Measurements from ENCODE around the gene ABT1.

Gene ABT1

DNA sequence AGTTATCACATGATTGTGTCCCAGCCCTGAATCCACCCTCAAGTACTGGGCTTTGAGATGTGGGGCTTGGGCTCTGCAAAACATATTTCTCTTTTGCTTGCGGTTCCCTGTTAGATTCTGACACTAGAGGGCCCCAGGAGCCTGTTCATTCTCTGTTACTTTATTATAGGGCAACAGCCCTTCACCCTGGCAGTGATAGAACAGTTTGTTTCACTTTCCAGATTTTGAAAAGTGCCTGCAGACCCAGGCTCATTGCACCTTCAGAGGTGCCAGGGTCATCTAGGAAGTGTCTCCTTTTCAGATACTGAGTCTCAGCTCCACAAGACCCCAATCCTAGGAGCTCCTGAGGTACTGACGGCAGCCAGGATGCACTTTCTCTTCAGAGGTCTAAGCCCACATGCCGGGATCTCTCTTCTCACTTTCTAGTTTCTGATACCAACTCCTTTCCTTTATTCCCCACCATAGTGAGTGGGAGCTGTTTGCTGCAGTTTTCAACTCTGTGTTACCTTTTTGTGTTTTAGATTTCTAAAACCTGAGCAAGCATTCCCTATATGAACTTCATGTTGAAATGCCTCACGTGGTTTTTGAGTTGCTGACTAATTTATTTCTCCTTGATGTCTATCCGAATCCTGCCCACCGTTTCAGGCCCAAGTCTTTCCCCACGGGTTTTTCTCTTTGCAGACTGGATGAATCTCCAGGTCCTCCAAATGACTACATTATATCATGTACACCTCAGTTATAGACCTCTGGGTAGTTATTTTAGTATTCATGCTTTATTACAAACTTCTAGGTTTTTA, 10.9 kb downstream of the ABT1 start:
- peak; percentile 77 for DNase-seq

DNA sequence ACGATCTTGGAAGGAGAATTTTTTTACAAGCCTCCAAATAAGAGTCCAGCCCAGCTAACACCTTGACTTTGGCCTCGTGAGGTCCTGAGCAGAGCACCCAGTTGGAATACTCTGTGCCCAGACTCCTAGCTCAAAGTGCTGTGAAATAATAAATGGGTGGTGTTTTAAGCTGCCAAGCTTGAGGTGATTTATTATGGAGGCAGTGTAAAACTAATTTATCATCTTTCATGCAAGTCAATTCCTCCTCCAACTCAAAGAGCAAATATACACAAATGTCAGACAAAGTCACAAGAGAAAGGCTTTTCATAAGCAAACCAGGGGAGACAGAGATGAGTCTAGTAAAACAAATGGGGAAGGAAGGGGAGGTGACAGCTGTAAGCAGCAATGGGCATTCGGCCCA, 12.7 kb downstream of the ABT1 start:
- no peak for DNase-seq

DNA sequence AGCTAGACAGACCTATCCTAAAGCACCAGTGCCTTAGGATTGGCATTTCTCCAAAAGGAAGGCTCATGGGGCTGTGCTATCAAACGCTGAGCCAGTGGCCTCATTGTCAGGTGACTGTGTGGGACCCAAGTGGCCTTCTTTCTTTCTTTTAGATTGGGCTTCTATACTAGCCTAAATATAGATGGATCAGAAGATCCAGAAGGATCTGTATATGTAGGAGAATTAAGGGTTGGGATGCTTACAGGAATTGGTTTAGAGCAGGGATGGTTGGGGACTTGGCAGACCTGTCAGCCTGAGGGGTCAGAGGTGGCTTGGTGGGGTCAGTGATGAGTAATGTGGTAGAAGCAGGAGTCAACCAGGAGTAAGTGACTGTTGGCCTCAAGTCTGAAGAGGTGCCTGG, 14.8 kb downstream of the ABT1 start:
- DNase-seq, result no peak

DNA sequence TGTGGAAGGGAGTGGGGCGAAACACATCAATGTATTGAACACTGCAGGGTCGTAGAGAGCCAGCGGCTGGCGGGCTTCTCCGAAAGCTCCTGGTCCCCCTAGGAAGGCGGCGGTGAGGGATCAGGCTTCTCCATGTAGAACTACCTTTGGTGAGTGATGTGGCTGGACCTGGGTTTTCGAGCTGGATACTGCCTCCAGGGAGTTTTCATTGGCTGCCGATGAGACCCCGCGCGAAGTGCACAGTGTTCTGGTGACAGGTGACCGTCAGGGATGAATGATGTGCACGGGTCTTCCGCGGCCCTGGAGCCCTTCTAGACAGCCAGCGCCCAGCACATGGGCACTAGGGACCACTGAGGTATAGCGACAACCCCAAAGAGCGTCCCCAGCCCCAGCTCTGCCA, 16.4 kb downstream of the ABT1 start:
- no peak for DNase-seq

DNA sequence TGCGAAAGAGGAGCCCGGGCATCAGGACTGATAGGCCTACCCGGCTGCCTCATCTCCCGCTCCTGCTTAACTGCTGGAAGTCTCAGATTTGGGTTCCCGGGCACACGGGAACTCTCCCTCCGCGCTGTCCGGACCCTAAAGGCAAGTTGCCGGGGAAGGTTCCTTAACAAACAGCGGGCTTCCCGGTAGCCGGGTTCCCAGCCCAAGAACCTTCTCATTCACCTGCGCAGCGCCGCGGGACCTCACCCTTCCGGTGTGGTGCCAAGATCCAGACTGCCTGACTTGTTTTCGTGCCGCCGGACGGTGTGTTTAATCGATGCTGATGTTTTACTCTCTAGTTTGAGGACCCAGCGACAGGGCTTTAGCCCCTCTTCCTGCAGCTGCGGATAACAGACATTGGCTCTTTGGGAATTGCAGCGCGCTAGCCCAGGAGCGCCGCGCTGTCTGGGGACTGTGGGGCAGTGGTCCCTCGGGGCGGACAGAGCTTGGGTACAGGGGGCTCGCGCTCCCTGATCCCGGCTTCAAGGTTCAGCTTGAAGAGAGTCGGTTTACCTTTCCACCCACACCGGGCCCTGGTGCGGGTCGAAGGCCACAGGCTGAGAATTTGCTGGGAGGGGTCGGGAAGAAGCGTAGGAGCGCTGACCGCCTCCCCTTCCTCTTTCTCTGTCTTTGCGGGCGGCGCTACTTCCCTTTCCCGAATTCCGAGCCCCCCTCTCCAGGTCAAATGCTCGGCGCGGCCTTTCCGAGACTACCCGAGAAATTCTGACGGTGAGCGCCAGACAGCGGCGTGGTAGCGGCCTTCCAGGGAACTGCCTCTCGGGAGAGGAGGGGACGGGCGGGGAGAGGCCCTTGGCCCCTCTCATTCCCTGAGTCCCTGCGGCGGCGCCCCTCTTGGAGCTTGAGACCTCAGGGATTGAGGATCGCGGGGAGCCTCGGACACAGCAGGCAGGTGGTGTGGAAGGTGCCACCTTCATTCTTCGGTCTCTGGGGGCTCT, 17.2 kb downstream of the ABT1 start:
- DNase-seq, result no peak

DNA sequence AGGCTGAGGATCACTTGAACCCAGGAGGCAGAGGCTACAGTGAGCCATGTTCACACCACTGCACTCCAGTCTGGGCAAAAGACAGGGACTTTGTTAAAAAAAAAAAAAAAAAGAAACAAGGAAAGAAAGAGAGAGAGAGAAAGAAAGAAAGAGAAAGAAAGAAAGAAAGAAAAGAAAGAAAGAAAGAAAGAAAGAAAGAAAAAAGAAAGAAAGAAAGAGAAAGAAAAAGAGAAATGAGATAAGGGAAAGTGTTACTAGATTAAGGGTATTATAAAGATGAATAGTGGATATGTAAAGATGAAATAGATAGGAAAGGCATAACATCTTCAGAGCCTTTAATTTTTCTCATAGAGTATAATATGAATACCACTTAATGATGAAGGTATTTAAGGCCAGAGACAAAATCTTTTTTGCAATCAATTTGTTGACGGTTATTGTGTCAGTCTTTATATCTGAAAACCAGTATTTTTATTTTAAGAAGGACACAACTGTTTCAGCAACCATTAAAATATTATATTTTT, 26.6 kb downstream of the ABT1 start:
- DNase-seq, result no peak

DNA sequence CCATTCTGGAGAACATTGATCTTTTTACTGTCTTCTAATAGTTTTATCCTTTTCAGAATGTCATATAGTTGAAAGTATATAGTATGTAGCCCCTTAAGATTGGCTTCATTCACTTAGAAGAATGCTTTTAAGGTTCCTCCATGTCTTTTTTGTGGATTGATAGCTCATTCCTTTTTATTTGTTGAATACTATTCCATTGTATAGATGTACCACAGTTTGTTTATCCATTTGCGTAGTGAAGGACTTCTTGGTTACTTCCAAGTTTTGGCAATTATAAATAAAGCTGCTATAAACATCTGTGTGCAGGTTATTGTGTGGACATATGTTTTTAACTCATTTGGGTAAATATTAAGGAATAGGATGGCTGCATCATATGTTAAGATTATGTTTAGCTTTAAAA, 27.8 kb downstream of the ABT1 start:
- no peak for DNase-seq

DNA sequence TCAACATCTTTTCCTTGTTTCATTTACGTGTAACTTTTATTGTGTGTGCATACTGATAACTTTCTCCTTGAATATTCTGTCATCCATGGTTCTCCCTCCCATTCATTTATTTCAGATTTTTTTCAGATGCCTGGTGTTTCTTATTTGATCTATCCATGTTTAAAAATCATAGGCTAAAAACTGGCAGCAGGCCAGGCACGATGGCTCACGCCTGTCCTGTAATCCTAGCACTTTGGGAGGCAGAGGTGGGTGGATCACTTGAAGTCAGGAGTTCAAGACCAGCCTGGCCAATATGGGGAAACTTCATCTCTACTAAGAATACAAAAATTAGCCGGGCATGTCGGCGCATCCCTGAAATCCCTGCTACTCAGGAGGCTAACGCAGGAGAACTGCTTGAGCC, 31.1 kb downstream of the ABT1 start:
- DNase-seq, result no peak

DNA sequence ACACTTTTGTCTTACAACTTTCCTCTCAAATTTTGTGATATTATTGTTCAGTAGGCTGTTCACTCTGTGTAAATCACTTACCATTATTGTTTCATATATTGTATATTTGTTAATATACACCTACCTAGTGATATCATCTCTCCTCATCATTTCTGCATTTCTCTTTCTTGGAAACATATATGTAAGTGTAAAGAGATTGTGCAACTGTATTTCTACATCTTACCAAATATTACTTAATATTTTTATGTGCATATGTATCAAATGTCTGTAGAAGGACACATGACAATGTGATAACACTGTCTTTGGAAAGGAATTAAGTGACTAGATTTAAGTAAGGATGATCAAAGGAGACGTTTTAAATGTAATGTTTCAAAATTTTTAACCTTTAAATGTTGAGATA, 32.6 kb downstream of the ABT1 start:
- no peak for DNase-seq

DNA sequence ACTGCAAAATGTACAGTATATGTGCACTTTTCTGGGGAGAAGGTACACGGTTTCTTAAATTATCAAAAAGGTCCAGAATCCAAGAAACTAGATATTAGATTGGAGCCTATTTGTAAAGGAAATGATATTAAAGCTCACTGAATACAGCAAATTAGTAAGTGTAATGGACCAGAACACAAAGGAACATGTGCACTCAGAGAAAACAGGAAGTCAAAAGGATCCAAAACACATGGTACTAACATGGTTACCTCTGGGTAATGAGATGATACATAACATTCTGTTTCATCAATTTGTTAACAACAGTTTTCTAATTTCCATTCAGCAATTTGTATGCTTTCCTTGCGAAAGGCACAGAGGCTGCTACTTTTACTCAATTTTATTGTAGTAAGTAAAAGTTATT, 44.1 kb downstream of the ABT1 start:
- DNase-seq, result no peak

DNA sequence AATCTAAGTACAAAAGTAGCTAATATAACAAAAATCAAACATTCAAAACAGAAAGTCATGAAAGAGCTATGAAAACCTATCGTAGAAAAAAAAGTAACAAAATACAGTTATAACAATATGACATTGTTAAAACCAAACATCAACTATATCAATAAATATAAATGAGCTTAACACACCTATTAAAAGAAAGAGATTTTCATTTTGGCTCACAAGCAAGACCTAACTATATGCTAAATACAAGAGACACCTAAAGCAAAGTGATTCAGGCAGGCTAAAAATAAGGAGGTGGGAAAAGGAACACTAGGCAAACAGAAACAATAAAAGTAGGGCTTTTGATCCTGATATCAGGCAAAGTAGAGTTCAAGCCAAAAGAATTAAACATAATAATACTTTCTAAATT, 49.3 kb downstream of the ABT1 start:
- no peak for DNase-seq

Data from NCI-H146 (cell line).